Fibroblast of lung (primary cell): Measurements from ENCODE around the gene PACSIN1. TPM values are rescaled to one million over a fixed set of nuclear protein-coding genes. Genes with fewer than 3 reads are reported as not detected.

Source experiments
- DNase-seq, 2 donors: peaks; one replicate each; pipeline versions ENCODE4 v3.0.0 to v3.0.0-alpha.2; 2010; ENCODE audit warnings: low read depth in 2 of 2
- H2AFZ ChIP-seq: 2 replicates; pipeline ENCODE4 v1.5.1; 2012; ENCODE audit warnings: low read length, control low read depth, inconsistent platforms
- H3K27ac ChIP-seq: 2 replicates; pipeline ENCODE4 v1.5.1; 2011; ENCODE audit warnings: low read length, control low read depth; ENCODE audit not compliant: insufficient read depth
- H3K27me3 ChIP-seq: 2 replicates; pipeline ENCODE4 v1.5.1; 2011; ENCODE audit warnings: mild to moderate bottlenecking, low read length; ENCODE audit not compliant: control insufficient read depth, insufficient read depth
- H3K36me3 ChIP-seq: 2 replicates; pipeline ENCODE4 v1.5.1; 2011; ENCODE audit warnings: low read length; ENCODE audit not compliant: control insufficient read depth, insufficient read depth
- H3K4me1 ChIP-seq: 2 replicates; pipeline ENCODE4 v1.5.1; 2011; ENCODE audit warnings: low read length; ENCODE audit not compliant: control insufficient read depth, insufficient read depth; ENCODE audit errors: extremely low read depth
- H3K4me2 ChIP-seq: 2 replicates; pipeline ENCODE4 v1.5.1; 2011; ENCODE audit warnings: low read length, control low read depth; ENCODE audit not compliant: insufficient read depth; ENCODE audit errors: extremely low read depth
- H3K4me3 ChIP-seq, 4 experiments: fragments of 200-600 bp in 1 of 4; sonication (generic) in 1 of 4; replicated peaks in 1 of 4; 2 replicates each; pipeline ENCODE4 v1.5.1; 2011 to 2016; ENCODE audit warnings: low read length in 4 of 4, low read depth in 3 of 4, mild to moderate bottlenecking in 3 of 4, control low read depth in 2 of 4, inconsistent platforms in 1 of 4, mixed read lengths in 1 of 4; ENCODE audit not compliant: insufficient read depth in 1 of 4; ENCODE audit errors: control extremely low read depth in 1 of 4
- H3K79me2 ChIP-seq: 2 replicates; pipeline ENCODE4 v1.5.1; 2012; ENCODE audit warnings: mild to moderate bottlenecking, low read length, inconsistent platforms; ENCODE audit not compliant: control insufficient read depth, insufficient read depth
- H3K9ac ChIP-seq: 2 replicates; pipeline ENCODE4 v1.5.1; 2011; ENCODE audit warnings: mild to moderate bottlenecking, low read length, control low read depth; ENCODE audit not compliant: insufficient read depth
- H3K9me3 ChIP-seq: 2 replicates; pipeline ENCODE4 v1.5.1; 2012; ENCODE audit warnings: low read depth, low read length; ENCODE audit not compliant: control insufficient read depth, insufficient read depth
- H4K20me1 ChIP-seq: 2 replicates; pipeline ENCODE4 v1.5.1; 2011; ENCODE audit warnings: low read length; ENCODE audit not compliant: control insufficient read depth, insufficient read depth; ENCODE audit errors: extremely low read depth
- EZH2 ChIP-seq: IDR thresholded peaks from 2 replicates; pipeline ENCODE4 v1.5.1; 2012; ENCODE audit warnings: low read length, control low read depth, mild to moderate bottlenecking; ENCODE audit errors: missing control alignments
- polyA plus RNA-seq, 2 donors: library from polyadenylated mRNA; depleted of rRNA in 1 of 2; stranded (reverse) in 1 of 2; unstranded in 1 of 2; fragments of >200 nt; gene quantifications; 2 replicates each; pipeline ENCODE4 v1.2.1, GENCODE V29; 2011 to 2012; ENCODE audit warnings: missing spikeins in 1 of 2
- total RNA-seq: library from RNA; depleted of rRNA; stranded (reverse); fragments of >200 nt; gene quantifications from 2 replicates; pipeline ENCODE4 v1.2.1, GENCODE V29; 2014
- TF ChIP-seq, protein P1 (sequence below), 2 donors: IDR thresholded peaks in 1 of 2; conservative IDR thresholded peaks in 1 of 2; 1 replicate in 1 of 2; 2 replicates in 1 of 2; pipeline ENCODE4 v1.5.1; 2011 to 2012; ENCODE audit warnings: low read length in 2 of 2, control low read depth in 1 of 2, inconsistent platforms in 1 of 2, low read depth in 1 of 2, mild to moderate bottlenecking in 1 of 2

PACSIN1 gene
- total and polyA plus RNA-seq, 2 donors (not counting 1 experiment from before 2014, with no cell fraction given), result under 0.01 TPM; not detected in 1

DNA sequence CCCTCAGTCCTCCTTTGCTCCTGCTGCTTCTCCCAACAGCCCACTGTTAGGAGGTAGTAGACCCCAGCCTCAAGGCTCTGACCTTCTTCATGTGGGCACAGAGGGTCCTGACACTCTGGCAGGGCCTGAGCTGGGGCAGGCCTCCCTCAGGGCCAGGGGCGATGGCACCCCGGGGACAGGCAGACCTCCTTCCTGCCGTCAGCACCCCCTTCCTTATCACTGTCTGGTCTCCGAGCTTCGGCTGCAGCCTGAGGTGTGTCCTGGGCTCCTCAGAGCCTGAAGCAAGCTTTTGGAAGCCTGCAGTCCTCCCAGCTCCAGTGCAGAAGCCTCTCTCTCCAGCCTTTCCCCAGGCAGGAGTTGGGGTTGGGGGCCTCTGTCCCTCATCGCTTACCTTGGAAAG lies 68.3 kb downstream of the PACSIN1 start:
- Histone ChIP-seq H3K27ac (no peak overlapping the region), H3K9ac (no peak overlapping the region), H4K20me1 (no peaks in the 10 kb centered on the region), H3K9me3 (no peaks in the 10 kb centered on the region), H3K36me3 (no peaks in the 10 kb centered on the region), H3K4me2 (no peak overlapping the region), H2AFZ (no peak overlapping the region), H3K27me3 (peaks cover 7% of the 10 kb centered on the region), H3K4me1 (no peaks in the 10 kb centered on the region), H3K79me2 (no peaks in the 10 kb centered on the region), H3K4me3 (no peak overlapping the region)
- TF ChIP-seq EZH2, result no peak
- TF ChIP-seq, protein P1, sequence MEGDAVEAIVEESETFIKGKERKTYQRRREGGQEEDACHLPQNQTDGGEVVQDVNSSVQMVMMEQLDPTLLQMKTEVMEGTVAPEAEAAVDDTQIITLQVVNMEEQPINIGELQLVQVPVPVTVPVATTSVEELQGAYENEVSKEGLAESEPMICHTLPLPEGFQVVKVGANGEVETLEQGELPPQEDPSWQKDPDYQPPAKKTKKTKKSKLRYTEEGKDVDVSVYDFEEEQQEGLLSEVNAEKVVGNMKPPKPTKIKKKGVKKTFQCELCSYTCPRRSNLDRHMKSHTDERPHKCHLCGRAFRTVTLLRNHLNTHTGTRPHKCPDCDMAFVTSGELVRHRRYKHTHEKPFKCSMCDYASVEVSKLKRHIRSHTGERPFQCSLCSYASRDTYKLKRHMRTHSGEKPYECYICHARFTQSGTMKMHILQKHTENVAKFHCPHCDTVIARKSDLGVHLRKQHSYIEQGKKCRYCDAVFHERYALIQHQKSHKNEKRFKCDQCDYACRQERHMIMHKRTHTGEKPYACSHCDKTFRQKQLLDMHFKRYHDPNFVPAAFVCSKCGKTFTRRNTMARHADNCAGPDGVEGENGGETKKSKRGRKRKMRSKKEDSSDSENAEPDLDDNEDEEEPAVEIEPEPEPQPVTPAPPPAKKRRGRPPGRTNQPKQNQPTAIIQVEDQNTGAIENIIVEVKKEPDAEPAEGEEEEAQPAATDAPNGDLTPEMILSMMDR (conservative IDR thresholded peaks at IDR 0.05 in 1 of 2, IDR thresholded peaks at IDR 0.05 in 1 of 2; ENCODE audit: low read depth in 1 of 2, low read length in 2 of 2), result no peak
- DNase-seq, result no peak

DNA sequence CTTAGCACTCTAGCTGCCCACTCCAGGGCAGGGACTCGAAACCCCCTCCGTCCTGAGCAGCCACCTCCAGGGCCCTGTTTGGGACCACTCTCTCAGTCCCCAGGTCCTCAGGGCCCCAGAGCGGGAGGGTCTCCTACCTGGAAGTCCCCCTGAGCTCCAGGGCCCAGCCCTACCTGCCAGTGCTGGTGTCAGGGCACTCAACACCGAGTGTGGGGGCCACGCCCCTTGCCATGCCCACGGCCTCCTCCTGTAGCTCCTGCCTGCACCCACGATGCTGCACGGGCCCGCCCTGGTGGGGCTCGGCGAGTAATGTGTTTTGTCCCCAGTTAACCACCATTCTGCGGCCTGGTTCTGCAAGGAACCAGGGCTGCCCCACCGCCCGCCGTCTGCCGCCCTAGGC lies 68.8 kb downstream of the PACSIN1 start:
- no peaks in the 10 kb centered on the region for H3K4me1 ChIP-seq
- no peak for DNase-seq

DNA sequence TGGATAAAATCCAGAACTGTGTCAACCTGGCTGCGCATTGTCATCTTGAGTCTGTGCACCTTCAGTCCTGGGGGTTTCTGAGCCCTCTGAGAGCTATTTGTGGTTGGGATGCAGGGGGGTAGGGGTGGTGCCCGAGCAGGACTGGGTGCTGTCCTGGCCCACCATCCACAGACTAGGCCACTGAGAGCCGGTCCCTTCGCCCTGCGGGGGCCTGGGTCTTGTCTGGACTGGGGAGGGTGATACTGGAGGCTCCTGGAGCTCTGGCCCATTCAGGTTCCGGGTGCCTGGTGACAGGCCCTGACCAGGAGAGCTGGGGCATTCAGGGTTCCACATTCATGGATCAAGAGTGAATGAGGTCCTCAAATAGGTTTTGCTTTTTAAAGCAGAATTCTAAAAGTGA lies 69.3 kb downstream of the PACSIN1 start:
- Histone ChIP-seq H3K27ac (no peak overlapping the region), H3K36me3 (no peaks in the 10 kb centered on the region), H3K9ac (no peak overlapping the region), H4K20me1 (no peaks in the 10 kb centered on the region), H3K4me2 (no peak overlapping the region), H2AFZ (no peak overlapping the region), H3K27me3 (no peaks in the 10 kb centered on the region), H3K79me2 (no peaks in the 10 kb centered on the region), H3K4me1 (no peaks in the 10 kb centered on the region), H3K9me3 (no peaks in the 10 kb centered on the region), H3K4me3 (no peak overlapping the region)
- no peak for DNase-seq
- TF ChIP-seq EZH2, result no peak
- TF ChIP-seq, protein P1 (conservative IDR thresholded peaks at IDR 0.05 in 1 of 2, IDR thresholded peaks at IDR 0.05 in 1 of 2; ENCODE audit: low read depth in 1 of 2, low read length in 2 of 2), result no peak

More for the DNA sequence above, 68.8 kb downstream of the PACSIN1 start:
- no peak for TF ChIP-seq EZH2
- TF ChIP-seq, protein P1 (conservative IDR thresholded peaks at IDR 0.05 in 1 of 2, IDR thresholded peaks at IDR 0.05 in 1 of 2; ENCODE audit: low read depth in 1 of 2, low read length in 2 of 2), result no peak
- H4K20me1 ChIP-seq, result no peaks in the 10 kb centered on the region
- no peak overlapping the region for H3K4me3 ChIP-seq
- no peak overlapping the region for H2AFZ ChIP-seq
- no peaks in the 10 kb centered on the region for H3K36me3 ChIP-seq
- H3K4me2 ChIP-seq, result no peak overlapping the region
- no peaks in the 10 kb centered on the region for H3K9me3 ChIP-seq
- no peaks in the 10 kb centered on the region for H3K79me2 ChIP-seq
- H3K27ac ChIP-seq, result no peak overlapping the region
- H3K9ac ChIP-seq, result no peak overlapping the region
- peaks cover 2% of the 10 kb centered on the region for H3K27me3 ChIP-seq
